Measurements from ENCODE around the gene JPH2. TPM values are rescaled to one million over a fixed set of nuclear protein-coding genes. Genes with fewer than 3 reads are reported as not detected.

The JPH2 gene
- polyA plus RNA-seq, 4 donors: 0.22 to 15.0 (median 2.2) TPM

DNA sequence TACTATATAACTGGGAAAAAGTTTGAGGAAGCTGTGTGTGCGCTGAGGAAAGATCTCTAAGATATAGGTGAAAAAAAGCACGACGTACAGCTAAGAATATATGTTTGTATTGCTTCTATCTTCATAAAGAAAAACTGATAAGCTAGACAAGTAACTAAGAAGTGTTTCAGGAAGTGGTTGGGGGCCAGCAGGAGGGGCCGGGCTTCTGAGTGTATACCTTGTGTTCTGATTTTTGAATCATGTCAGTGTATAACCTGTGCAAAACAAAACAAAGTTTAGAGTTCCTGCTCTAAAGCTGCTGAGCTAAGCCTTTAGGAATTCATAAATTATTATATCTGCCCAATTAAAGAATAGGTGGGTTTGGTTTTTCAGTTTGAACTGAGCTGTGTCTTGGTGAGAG, 31.5 kb upstream of the JPH2 start:
- Histone ChIP-seq H3K9me3 (ENCODE audit: control insufficient read depth in 2 of 2, insufficient read depth in 1 of 2, low read depth in 1 of 2, low read length in 1 of 2) (no peaks in the 10 kb centered on the region), H3K36me3 (ENCODE audit: control insufficient read depth in 3 of 3, insufficient read depth in 2 of 3, low read depth in 1 of 3, low read length in 3 of 3) (no peaks in the 10 kb centered on the region), H3K27ac (ENCODE audit: low read depth in 1 of 3, low read length in 2 of 3) (no peak overlapping the region), H3K27me3 (ENCODE audit: control insufficient read depth in 3 of 3, insufficient read depth in 3 of 3, low read length in 3 of 3) (no peaks in the 10 kb centered on the region), H3K4me3 (ENCODE audit: low read depth in 1 of 3, low read length in 3 of 3) (no peak overlapping the region), H3K4me1 (ENCODE audit: control insufficient read depth in 3 of 3, insufficient read depth in 2 of 3, low read depth in 1 of 3, low read length in 2 of 3) (peaks cover 0 to 12% (median 0%) of the 10 kb centered on the region in 3 donors)
- FAIRE-seq (no peak), DNase-seq (no peak)
- 38 to 49% (median 46%) methylated on average over 4 of the region's 4 CpGs for WGBS, 3 donors

DNA sequence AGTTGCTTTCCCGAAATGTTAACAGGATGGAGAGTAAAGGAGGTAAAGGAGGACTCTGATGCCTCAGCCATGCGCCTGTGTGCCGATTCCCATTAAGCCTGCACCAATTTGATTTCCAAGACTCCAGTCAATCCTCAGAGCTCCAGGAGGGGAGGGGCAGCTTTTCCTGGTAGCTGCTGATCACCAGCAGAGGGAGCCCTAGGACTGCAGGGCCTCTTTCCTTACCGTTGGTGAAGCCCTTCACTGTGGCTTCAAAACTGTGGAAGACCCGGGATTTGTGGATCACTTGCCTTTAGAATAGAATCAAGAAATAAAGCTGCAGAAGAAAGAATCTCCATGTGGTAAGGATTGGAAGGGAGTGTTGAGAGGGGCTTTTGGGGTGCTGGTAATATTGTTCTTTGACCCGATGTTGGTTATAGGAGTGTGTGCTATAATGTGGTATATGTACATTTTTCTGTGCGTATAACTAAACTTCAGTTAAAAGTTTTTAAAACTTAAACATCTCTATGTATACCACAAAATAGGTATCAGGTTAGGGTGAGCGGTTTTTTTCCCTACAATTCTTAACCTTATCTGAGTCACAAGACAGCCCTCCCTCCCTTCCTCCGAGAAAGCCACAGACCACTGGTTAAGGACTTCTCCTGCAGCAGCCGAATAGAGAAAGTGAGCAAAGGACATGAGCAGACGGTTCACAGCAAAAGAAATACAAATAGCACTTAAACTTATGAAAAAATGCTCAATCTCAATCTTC, 30.5 kb upstream of the JPH2 start:
- no peak for FAIRE-seq

GRCh38 chr20:44215125-44215524, 28.1 kb upstream of the JPH2 start:
- WGBS, 3 donors: 45 to 52% (median 48%) methylated on average over 7 of the region's 7 CpGs
- Histone ChIP-seq H3K4me1 (ENCODE audit: control insufficient read depth in 3 of 3, insufficient read depth in 2 of 3, low read depth in 1 of 3, low read length in 2 of 3) (peaks cover 0 to 14% (median 4%) of the 10 kb centered on the region in 3 donors), H3K4me3 (ENCODE audit: low read depth in 1 of 3, low read length in 3 of 3) (no peak overlapping the region), H3K27me3 (ENCODE audit: control insufficient read depth in 3 of 3, insufficient read depth in 3 of 3, low read length in 3 of 3) (no peaks in the 10 kb centered on the region), H3K36me3 (ENCODE audit: control insufficient read depth in 3 of 3, insufficient read depth in 2 of 3, low read depth in 1 of 3, low read length in 3 of 3) (no peaks in the 10 kb centered on the region), H3K27ac (ENCODE audit: low read depth in 1 of 3, low read length in 2 of 3) (no peak overlapping the region), H3K9me3 (ENCODE audit: control insufficient read depth in 2 of 2, insufficient read depth in 1 of 2, low read depth in 1 of 2, low read length in 1 of 2) (no peaks in the 10 kb centered on the region)
- DNase-seq (peak; percentile 71 to 78), FAIRE-seq (no peak)

More for the DNA sequence above, 30.5 kb upstream of the JPH2 start:
- Histone ChIP-seq H3K4me1 (ENCODE audit: control insufficient read depth in 3 of 3, insufficient read depth in 2 of 3, low read depth in 1 of 3, low read length in 2 of 3) (peaks cover 0 to 6% (median 0%) of the 10 kb centered on the region in 3 donors), H3K27ac (ENCODE audit: low read depth in 1 of 3, low read length in 2 of 3) (no peak overlapping the region), H3K4me3 (ENCODE audit: low read depth in 1 of 3, low read length in 3 of 3) (no peak overlapping the region), H3K9me3 (ENCODE audit: control insufficient read depth in 2 of 2, insufficient read depth in 1 of 2, low read depth in 1 of 2, low read length in 1 of 2) (no peaks in the 10 kb centered on the region), H3K27me3 (ENCODE audit: control insufficient read depth in 3 of 3, insufficient read depth in 3 of 3, low read length in 3 of 3) (no peaks in the 10 kb centered on the region), H3K36me3 (ENCODE audit: control insufficient read depth in 3 of 3, insufficient read depth in 2 of 3, low read depth in 1 of 3, low read length in 3 of 3) (no peaks in the 10 kb centered on the region)
- DNase-seq: peak; percentile 85 to 88
- 26 to 42% (median 28%) methylated on average over 11 of the region's 11 CpGs for WGBS, 3 donors

DNA sequence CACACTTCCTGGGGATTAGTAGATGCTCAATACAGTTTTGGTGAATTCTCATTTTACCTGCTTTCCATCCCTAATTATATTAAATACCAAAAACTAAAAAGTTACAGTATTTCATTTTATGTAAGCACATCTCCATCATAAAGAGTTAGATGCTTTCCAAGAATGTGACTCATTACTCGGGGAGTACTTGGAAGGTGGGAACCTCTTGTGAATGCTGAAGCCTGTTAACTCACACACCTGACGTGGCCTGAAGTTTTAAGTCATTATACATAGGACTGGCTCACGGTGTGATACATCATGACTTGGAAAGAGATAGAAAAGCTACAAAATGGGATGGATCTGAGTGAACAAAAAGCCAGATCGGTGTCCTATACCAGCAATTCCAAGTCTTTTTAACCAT, 25.8 kb upstream of the JPH2 start:
- Histone ChIP-seq H3K4me3 (ENCODE audit: low read depth in 1 of 3, low read length in 3 of 3) (no peak overlapping the region), H3K9me3 (ENCODE audit: control insufficient read depth in 2 of 2, insufficient read depth in 1 of 2, low read depth in 1 of 2, low read length in 1 of 2) (no peaks in the 10 kb centered on the region), H3K36me3 (ENCODE audit: control insufficient read depth in 3 of 3, insufficient read depth in 2 of 3, low read depth in 1 of 3, low read length in 3 of 3) (no peaks in the 10 kb centered on the region), H3K27ac (ENCODE audit: low read depth in 1 of 3, low read length in 2 of 3) (no peak overlapping the region), H3K27me3 (ENCODE audit: control insufficient read depth in 3 of 3, insufficient read depth in 3 of 3, low read length in 3 of 3) (no peaks in the 10 kb centered on the region), H3K4me1 (ENCODE audit: control insufficient read depth in 3 of 3, insufficient read depth in 2 of 3, low read depth in 1 of 3, low read length in 2 of 3) (peaks cover 0 to 16% (median 6%) of the 10 kb centered on the region in 3 donors)
- 74 to 82% (median 80%) methylated on average over 4 of the region's 4 CpGs for WGBS, 3 donors
- FAIRE-seq: no peak
- no peak for DNase-seq

- 5 to 12% (median 11%) methylated on average over 24 of the region's 24 CpGs for WGBS, 3 donors
- H3K4me1 ChIP-seq (ENCODE audit: control insufficient read depth in 3 of 3, insufficient read depth in 2 of 3, low read depth in 1 of 3, low read length in 2 of 3): peaks cover 0 to 12% (median 6%) of the 10 kb centered on the region in 3 donors
Observed at GRCh38 chr20:44211177-44212039, 24.4 kb upstream of the JPH2 start.

GRCh38 chr20:44210406-44211176, 23.6 kb upstream of the JPH2 start, which contains the start of gene OSER1:
Gene OSER1, minus strand, starts transcription at chr20:44210771. Its CDS starts 3,814 bp downstream, at chr20:44206957.
- Histone ChIP-seq H3K4me1 (ENCODE audit: control insufficient read depth in 3 of 3, insufficient read depth in 2 of 3, low read depth in 1 of 3, low read length in 2 of 3) (peaks cover 0 to 12% (median 6%) of the 10 kb centered on the region in 3 donors), H3K36me3 (ENCODE audit: control insufficient read depth in 3 of 3, insufficient read depth in 2 of 3, low read depth in 1 of 3, low read length in 3 of 3) (peaks cover 0 to 3% (median 2%) of the 10 kb centered on the region in 3 donors), H3K27me3 (ENCODE audit: control insufficient read depth in 3 of 3, insufficient read depth in 3 of 3, low read length in 3 of 3) (no peaks in the 10 kb centered on the region), H3K4me3 (ENCODE audit: low read depth in 1 of 3, low read length in 3 of 3) (peak within 1 kb of the TSS; percentile 72 to 81 (median 79)), H3K9me3 (ENCODE audit: control insufficient read depth in 2 of 2, insufficient read depth in 1 of 2, low read depth in 1 of 2, low read length in 1 of 2) (no peaks in the 10 kb centered on the region), H3K27ac (ENCODE audit: low read depth in 1 of 3, low read length in 2 of 3) (peak within 1 kb of the TSS; percentile 87 to 97 (median 97))
- FAIRE-seq (no peak), DNase-seq (peak; percentile 99)
- WGBS, 3 donors: 1% methylated on average over 43 to 79 of the region's 79 CpGs

More at GRCh38 chr20:44211177-44212039, 24.4 kb upstream of the JPH2 start:
- Histone ChIP-seq H3K36me3 (ENCODE audit: control insufficient read depth in 3 of 3, insufficient read depth in 2 of 3, low read depth in 1 of 3, low read length in 3 of 3) (peaks cover 0 to under 1% (median 0%) of the 10 kb centered on the region in 3 donors), H3K27ac (ENCODE audit: low read depth in 1 of 3, low read length in 2 of 3) (peak overlapping the region; percentile 87 to 96 (median 96)), H3K9me3 (ENCODE audit: control insufficient read depth in 2 of 2, insufficient read depth in 1 of 2, low read depth in 1 of 2, low read length in 1 of 2) (no peaks in the 10 kb centered on the region), H3K4me3 (ENCODE audit: low read depth in 1 of 3, low read length in 3 of 3) (peak overlapping the region; percentile 62 to 81 (median 67)), H3K27me3 (ENCODE audit: control insufficient read depth in 3 of 3, insufficient read depth in 3 of 3, low read length in 3 of 3) (no peaks in the 10 kb centered on the region)
- FAIRE-seq (no peak), DNase-seq (no peak)

GRCh38 chr20:44209686-44210405, 22.9 kb upstream of the JPH2 start:
- 1% methylated on average over 27 to 31 of the region's 31 CpGs for WGBS, 3 donors
- Histone ChIP-seq H3K27ac (ENCODE audit: low read depth in 1 of 3, low read length in 2 of 3) (peak overlapping the region; percentile 87 to 97 (median 97)), H3K4me1 (ENCODE audit: control insufficient read depth in 3 of 3, insufficient read depth in 2 of 3, low read depth in 1 of 3, low read length in 2 of 3) (peaks cover 0 to 12% (median 6%) of the 10 kb centered on the region in 3 donors), H3K9me3 (ENCODE audit: control insufficient read depth in 2 of 2, insufficient read depth in 1 of 2, low read depth in 1 of 2, low read length in 1 of 2) (no peaks in the 10 kb centered on the region), H3K36me3 (ENCODE audit: control insufficient read depth in 3 of 3, insufficient read depth in 2 of 3, low read depth in 1 of 3, low read length in 3 of 3) (peaks cover 0 to 7% (median 2%) of the 10 kb centered on the region in 3 donors), H3K4me3 (ENCODE audit: low read depth in 1 of 3, low read length in 3 of 3) (peak overlapping the region; percentile 72 to 81 (median 79)), H3K27me3 (ENCODE audit: control insufficient read depth in 3 of 3, insufficient read depth in 3 of 3, low read length in 3 of 3) (no peaks in the 10 kb centered on the region)
- DNase-seq (peak in 1 of 2 donors; percentile 62), FAIRE-seq (no peak)

All from small intestine (tissue), 7 donors.